Left renal cortex interstitium (tissue), 4 donors: ENCODE measurements around the gene CEACAM5. TPM values are rescaled to one million over a fixed set of nuclear protein-coding genes. Genes with fewer than 3 reads are reported as not detected.

Experiments
- polyA plus RNA-seq, 4 donors: library from polyadenylated mRNA; unstranded; fragments of 120-200 nt; gene quantifications; one replicate each; pipeline ENCODE4 v1.2.1, GENCODE V29; 2013; ENCODE audit not compliant: insufficient read length in 4 of 4

CEACAM5 gene
- polyA plus RNA-seq, 4 donors = 0.08 to 0.13 (median 0.08) TPM

Other genes starting within 250 kb of the CEACAM5 start
- 1 to 10 TPM; 1.1 to 2.1 (median 1.4) TPM for gene CEACAM21, start 132.5 kb upstream of the CEACAM5 start, polyA plus RNA-seq
- gene CEACAM4, start 81.6 kb upstream of the CEACAM5 start, polyA plus RNA-seq = under 1 TPM in 3 of 4 donors, not detected in 1; 0.11 to 0.22 (median 0.14) TPM
- gene CEACAM7, start 20.4 kb upstream of the CEACAM5 start, polyA plus RNA-seq = not detected
- gene CEACAM6, start 46.9 kb downstream of the CEACAM5 start, polyA plus RNA-seq = under 1 TPM in 3 of 4 donors, not detected in 1; 0.07 to 0.24 (median 0.13) TPM
- gene CEACAM3, start 88.0 kb downstream of the CEACAM5 start, polyA plus RNA-seq = not detected
- gene LYPD4, start 136.1 kb downstream of the CEACAM5 start, polyA plus RNA-seq = not detected
- gene DMRTC2, start 136.4 kb downstream of the CEACAM5 start, polyA plus RNA-seq = not detected
- gene RPS19, start 151.6 kb downstream of the CEACAM5 start, polyA plus RNA-seq = 1,000 to 10,000 TPM; 1,257 to 2,145 (median 1,483) TPM
- under 1 TPM; 0.49 to 0.93 (median 0.82) TPM for gene CD79A, start 168.7 kb downstream of the CEACAM5 start, polyA plus RNA-seq
- gene ARHGEF1, start 174.6 kb downstream of the CEACAM5 start, polyA plus RNA-seq = 10 to 100 TPM; 32.1 to 77.6 (median 53.4) TPM
- under 1 TPM in 3 of 4 donors, not detected in 1; 0.07 to 0.25 (median 0.24) TPM for gene ERFL, start 219.8 kb downstream of the CEACAM5 start, polyA plus RNA-seq